GM18519 (cell line): ENCODE results near the gene ANKRD28.
"Not testable (repeated sequence)": the region's sequence is repeated elsewhere in the genome, so short reads cannot be mapped to it uniquely, and the experiment has no call there.

ENCODE experiments used
- ATAC-seq: cut with Tn5 transposase; IDR thresholded peaks from one replicate; pipeline ENCODE4 v1.9.1; 2021; ENCODE audit warnings: mild to moderate bottlenecking, moderate library complexity; ENCODE audit not compliant: unreplicated experiment, low FRiP score

ANKRD28 gene

GRCh38 chr3:15778332-15778858 lies 19.4 kb downstream of the ANKRD28 start:
- ATAC-seq: no peak

- peak; percentile 48 for ATAC-seq
Measured at GRCh38 chr3:15774931-15775560, 22.7 kb downstream of the ANKRD28 start.

- no peak for ATAC-seq
Measured at GRCh38 chr3:15771444-15771843, 26.3 kb downstream of the ANKRD28 start.

GRCh38 chr3:15769256-15769915 lies 28.4 kb downstream of the ANKRD28 start:
- no peak for ATAC-seq

DNA sequence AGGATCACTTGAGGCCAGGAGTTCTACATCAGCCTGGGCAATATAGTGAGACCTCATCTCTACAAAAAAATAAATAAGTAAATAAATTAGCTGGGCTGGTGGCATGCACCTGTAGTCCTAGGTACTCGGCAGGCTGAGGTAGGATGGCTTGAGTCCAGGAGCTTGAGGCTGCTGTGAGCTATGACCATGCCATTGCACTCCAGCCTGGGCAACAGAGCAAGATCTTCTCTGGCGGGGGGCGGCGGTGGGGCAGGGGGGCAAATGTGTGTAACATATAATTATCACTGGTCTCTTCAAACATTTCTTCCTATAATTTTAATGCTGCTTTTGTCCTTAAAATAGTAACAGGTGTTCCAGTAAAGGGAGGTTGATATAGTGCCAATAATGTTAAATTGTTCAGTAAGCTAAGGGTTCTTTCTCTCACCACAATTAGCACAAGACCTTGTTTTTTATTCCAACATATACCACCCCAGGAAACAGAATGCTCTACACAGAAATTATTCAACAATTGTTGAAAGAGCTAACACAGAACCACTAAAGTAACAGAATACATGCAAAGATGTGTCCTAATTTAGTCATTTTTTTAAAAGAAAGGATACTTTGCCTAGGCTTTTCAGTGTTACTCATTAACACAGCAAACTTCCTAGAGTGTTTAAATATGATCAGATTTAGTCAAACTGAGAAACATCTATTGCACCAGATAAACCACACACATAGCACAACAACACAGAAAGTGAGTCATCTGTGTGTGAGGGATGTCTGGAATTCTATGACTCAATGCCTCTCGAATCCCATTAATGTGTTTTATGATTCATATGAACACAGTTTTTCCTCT lies 29.1 kb downstream of the ANKRD28 start:
- peak; percentile 65 for ATAC-seq

DNA sequence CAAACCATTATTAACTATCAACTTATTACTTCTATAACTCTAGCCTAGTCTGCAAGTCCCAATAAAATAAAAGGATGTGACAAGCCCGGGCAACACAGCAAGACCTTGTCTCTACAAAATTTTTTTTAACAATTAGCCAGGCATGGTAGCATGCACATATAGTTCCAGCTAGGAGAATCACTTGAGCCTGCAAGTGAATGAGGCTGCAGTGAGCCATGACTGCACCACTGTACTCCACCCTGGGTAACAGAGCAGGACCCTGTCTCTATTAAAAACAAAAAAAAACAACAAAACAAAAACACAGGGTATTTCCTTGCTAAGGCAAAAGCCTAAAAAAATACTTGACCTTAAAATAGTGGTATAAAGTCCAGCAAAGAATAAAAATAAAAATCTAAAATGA lies 31.4 kb downstream of the ANKRD28 start:
- no peak for ATAC-seq

DNA sequence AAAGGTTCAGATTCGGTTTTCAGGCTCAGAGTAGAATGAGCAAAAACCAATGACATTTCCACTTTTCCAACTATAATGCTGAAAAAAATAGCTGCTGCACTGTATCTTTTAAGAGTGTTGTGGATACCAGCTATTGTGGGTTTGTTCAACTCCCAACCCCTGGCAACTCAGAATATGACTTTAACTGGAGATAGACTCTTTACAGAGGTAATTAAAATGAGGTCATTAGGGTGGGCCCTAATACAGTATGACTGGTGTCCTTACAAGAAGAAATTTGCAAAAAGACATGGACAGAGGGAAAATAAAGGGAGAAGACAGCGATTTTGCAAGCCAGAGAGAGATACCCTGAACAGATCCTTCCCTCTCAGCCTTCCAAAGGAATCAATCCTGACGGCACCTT lies 39.5 kb downstream of the ANKRD28 start:
- no peak for ATAC-seq

GRCh38 chr3:15757824-15758223 lies 40.0 kb downstream of the ANKRD28 start:
- no peak for ATAC-seq

- no peak for ATAC-seq
Measured at GRCh38 chr3:15756505-15756904, 41.3 kb downstream of the ANKRD28 start.

- ATAC-seq: no peak
Measured at GRCh38 chr3:15755780-15756179, 42.0 kb downstream of the ANKRD28 start.

DNA sequence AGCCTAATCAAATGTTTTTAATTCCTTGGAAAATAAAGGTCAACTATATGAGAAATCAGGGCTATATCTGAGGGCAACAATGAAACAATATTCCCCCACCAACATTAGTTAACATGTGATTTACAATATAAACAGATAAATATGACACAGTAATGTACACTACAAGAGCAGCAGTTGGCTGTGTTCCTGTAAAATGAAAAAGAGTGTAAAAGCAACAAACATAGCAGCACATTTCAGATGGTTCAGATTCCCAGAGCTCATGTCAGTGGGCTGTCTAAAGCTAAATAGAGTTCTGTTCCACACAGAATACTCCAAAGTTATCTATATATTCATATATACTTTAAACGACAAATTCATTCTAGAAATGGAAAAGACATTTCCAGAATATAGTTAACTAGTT lies 42.6 kb downstream of the ANKRD28 start:
- no peak for ATAC-seq

- ATAC-seq: no peak
Measured at GRCh38 chr3:15754047-15754446, 43.7 kb downstream of the ANKRD28 start.

DNA sequence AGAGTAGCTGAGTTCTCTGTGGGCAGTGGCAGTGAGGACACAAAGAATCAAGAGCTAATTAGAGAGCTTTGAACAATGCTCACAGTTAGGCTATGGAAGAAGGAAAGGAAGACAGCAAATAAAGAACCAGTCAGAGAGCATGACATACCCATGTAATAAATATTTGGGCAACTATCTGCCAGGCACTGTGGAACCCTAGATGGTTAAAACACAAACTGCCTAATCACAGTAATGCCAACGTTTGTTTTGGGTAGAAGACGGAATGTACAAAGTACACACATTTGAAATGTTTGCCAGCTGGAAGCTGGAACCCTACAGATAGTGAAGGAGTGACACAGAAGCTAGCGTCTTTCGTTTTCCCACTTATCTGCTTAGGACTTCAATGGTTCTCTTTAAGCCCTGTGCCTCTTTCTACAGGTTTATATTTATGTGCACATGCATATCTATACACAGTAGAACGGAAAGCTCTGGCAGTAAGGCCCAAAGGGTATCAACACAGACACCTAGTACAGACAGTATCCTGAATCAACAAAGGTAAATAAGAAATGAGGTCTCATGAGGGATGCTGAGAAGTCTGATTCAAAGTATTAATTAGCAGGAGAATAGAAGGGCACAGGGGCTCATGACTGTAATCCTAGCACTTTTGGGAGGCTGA lies 44.6 kb downstream of the ANKRD28 start:
- no peak for ATAC-seq

GRCh38 chr3:15750879-15751278 lies 46.9 kb downstream of the ANKRD28 start:
- no peak for ATAC-seq

GRCh38 chr3:15750143-15750542 lies 47.6 kb downstream of the ANKRD28 start:
- ATAC-seq: no peak

DNA sequence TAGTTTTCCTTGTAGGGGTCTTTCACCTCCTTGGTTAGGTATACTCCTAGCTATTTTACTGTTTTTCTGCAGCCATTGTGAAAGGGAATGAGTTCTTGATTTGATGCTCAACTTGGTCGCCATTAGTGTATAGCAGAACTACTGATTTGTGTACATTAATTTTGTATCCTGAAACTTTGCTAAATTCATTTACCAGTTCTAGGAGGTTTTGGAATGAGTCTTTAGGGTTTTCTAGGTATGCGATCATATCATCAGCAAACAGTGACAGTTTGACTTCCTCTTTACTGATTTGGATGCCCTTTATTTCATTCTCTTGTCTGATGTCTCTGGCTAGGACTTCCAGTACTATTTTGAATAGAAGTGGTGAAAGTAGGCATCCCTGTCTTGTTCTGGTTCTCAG lies 51.9 kb downstream of the ANKRD28 start:
- not testable (repeated sequence) for ATAC-seq

DNA sequence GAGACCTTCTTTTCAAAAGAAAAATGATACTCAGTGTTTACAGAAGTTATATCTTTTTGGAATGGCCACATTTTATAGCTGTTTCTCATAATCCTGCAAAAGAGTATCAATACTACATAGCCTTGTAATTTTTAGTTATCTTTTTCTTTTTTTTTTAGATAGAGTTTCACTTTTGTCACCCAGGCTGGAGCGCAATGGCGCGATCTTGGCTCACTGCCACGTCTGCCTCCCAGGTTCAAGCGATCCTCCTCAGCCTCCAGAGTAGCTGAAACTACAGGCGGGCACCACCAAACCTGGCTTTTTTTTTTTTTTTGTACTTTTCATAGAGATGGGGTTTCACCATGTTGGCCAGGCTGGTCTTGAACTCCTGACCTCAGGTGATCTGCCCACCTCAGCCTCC lies 53.6 kb downstream of the ANKRD28 start:
- no peak for ATAC-seq

GRCh38 chr3:15743587-15744009 lies 54.2 kb downstream of the ANKRD28 start:
- ATAC-seq: no peak

DNA sequence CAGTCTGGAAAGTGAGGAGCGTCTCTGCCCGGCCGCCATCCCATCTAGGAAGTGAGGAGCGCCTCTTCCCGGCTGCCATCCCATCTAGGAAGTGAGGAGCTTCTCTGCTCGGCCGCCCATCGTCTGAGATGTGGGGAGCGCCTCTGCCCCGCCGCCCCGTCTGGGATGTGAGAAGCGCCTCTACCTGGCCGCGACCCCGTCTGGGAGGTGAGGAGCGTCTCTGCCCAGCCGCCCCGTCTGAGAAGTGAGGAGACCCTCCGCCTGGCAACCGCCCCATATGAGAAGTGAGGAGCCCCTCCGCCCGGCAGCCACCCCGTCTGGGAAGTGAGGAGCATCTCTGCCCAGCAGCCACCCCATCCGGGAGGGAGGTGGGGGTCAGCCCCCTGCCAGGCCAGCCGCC lies 55.5 kb downstream of the ANKRD28 start:
- not testable (repeated sequence) for ATAC-seq

DNA sequence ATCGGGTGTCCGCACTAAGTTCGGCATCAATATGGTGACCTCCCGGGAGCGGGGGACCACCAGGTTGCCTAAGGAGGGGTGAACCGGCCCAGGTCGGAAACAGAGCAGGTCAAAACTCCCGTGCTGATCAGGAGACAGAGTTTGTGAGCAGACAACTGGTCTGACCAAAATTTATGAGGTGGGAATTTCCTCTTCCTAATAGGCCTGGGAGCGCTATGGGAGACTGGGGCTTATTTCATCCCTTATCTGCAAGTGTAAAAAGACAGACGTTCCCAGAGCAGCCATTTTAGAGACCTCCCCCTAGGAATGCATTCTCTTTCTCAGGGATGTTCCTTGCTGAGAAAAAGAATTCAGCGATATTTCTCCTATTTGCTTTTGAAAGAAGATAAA lies 59.2 kb downstream of the ANKRD28 start:
- ATAC-seq: not testable (repeated sequence)

DNA sequence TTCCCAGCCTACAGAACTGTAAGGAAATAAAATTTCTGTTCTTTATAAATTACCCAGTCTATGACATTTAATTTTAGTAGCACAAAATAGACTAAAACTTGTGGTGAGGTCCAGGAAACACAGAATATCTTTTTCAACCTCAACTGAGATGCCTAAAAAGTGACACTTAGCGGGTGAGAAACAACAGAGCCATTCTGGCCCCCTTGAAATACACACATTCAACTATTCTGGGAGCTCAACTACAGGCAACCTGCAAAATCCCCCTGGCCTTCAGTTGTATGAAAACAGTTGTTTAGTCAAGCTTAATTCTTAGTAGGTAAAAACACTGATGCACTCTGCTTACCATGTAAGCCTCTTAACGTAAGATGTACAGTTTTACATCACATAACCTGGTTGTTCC lies 66.8 kb downstream of the ANKRD28 start:
- no peak for ATAC-seq
